Fibroblast of skin of back (primary cell): Measurements from ENCODE around the gene HNF4A.
"Not testable (repeated sequence)": the region's sequence is repeated elsewhere in the genome, so short reads cannot be mapped to it uniquely, and the experiment has no call there.

Source experiments
- DNase-seq: peaks from one replicate; pipeline ENCODE4 v3.0.0-alpha.2; 2013

Gene HNF4A

GRCh38 chr20:44345941-44346340 lies 9.6 kb upstream of the HNF4A start:
- DNase-seq = not testable (repeated sequence)

GRCh38 chr20:44348168-44348659 lies 7.3 kb upstream of the HNF4A start:
- DNase-seq = no peak

GRCh38 chr20:44349349-44349748 lies 6.2 kb upstream of the HNF4A start:
- DNase-seq = no peak

GRCh38 chr20:44350567-44350966 lies 4.9 kb upstream of the HNF4A start:
- DNase-seq = no peak

- no peak for DNase-seq
Measured at GRCh38 chr20:44354979-44355497, 461 bp upstream of the HNF4A start.

- DNase-seq = no peak
Measured at GRCh38 chr20:44356353-44356723, 839 bp downstream of the HNF4A start.

GRCh38 chr20:44357020-44357419 lies 1.5 kb downstream of the HNF4A start:
- no peak for DNase-seq

GRCh38 chr20:44357555-44358125 lies 2.1 kb downstream of the HNF4A start:
- DNase-seq = no peak

GRCh38 chr20:44358776-44359175 lies 3.3 kb downstream of the HNF4A start:
- no peak for DNase-seq

- DNase-seq = no peak
Measured at GRCh38 chr20:44360221-44360620, 4.7 kb downstream of the HNF4A start.

GRCh38 chr20:44361021-44361420 lies 5.5 kb downstream of the HNF4A start:
- DNase-seq = no peak

GRCh38 chr20:44362466-44362940 lies 7.0 kb downstream of the HNF4A start:
- no peak for DNase-seq

GRCh38 chr20:44364068-44364467 lies 8.6 kb downstream of the HNF4A start:
- DNase-seq = no peak

GRCh38 chr20:44364780-44365179 lies 9.3 kb downstream of the HNF4A start:
- DNase-seq = no peak

- no peak for DNase-seq
Measured at GRCh38 chr20:44367746-44368145, 12.2 kb downstream of the HNF4A start.

GRCh38 chr20:44370639-44371218 lies 15.2 kb downstream of the HNF4A start:
- peak; percentile 19 for DNase-seq

GRCh38 chr20:44382641-44383040 lies 27.1 kb downstream of the HNF4A start:
- no peak for DNase-seq

GRCh38 chr20:44384423-44385027 lies 29.0 kb downstream of the HNF4A start:
- peak; percentile 48 for DNase-seq

- DNase-seq = peak; percentile 70
Measured at GRCh38 chr20:44388466-44389023, 33.0 kb downstream of the HNF4A start.

- DNase-seq = no peak
Measured at GRCh38 chr20:44389871-44390270, 34.4 kb downstream of the HNF4A start.

- DNase-seq = no peak
Measured at GRCh38 chr20:44390280-44390679, 34.8 kb downstream of the HNF4A start.

GRCh38 chr20:44392088-44392775 lies 36.7 kb downstream of the HNF4A start:
- DNase-seq = no peak
